H1 (cell line): ENCODE results near the gene SSR1. TPM values are rescaled to one million over a fixed set of nuclear protein-coding genes. Genes with fewer than 3 reads are reported as not detected.

ENCODE experiments used
- CTCF ChIA-PET: fragments of 300-600 bp; sonication (Branson Sonifier 250); formaldehyde crosslinking; loops from one replicate; lab custom pipeline; 2021; ENCODE audit not compliant: partially characterized antibody; lab: Charles Lee
- POLR2A ChIA-PET: fragments of 300-600 bp; sonication (Branson Sonifier 250); formaldehyde crosslinking; loops from one replicate; lab custom pipeline; 2021; ENCODE audit warnings: inconsistent platforms; ENCODE audit not compliant: partially characterized antibody; lab: Charles Lee
- DNase-seq, 2 experiments: peaks; one replicate each; pipeline versions ENCODE4 v3.0.0 to v3.0.0-alpha.2; 2010 to 2022; ENCODE audit warnings: low spot score in 2 of 2, low read depth in 1 of 2, mixed read lengths in 1 of 2
- FAIRE-seq: peaks from 2 replicates; lab custom pipeline; 2011; peaks lifted over from hg19 to GRCh38; lab: Jason Lieb, UNC
- H2AFZ ChIP-seq: 2 replicates; pipeline ENCODE4 v1.8.1; 2012; ENCODE audit warnings: low read length, inconsistent platforms
- H2AK5ac ChIP-seq: 2 replicates; pipeline ENCODE4 v1.6.1; 2013; ENCODE audit warnings: low read depth, low read length
- H2BK120ac ChIP-seq: replicated peaks from 2 replicates; pipeline ENCODE3; 2013; ENCODE audit warnings: low read depth, low read length, inconsistent platforms
- H2BK12ac ChIP-seq: 2 replicates; pipeline ENCODE4 v1.6.1; 2013; ENCODE audit warnings: low read depth, low read length
- H2BK15ac ChIP-seq: 2 replicates; pipeline ENCODE4 v1.6.1; 2013; ENCODE audit warnings: low read length
- H2BK20ac ChIP-seq: 2 replicates; pipeline ENCODE4 v1.6.1; 2013; ENCODE audit warnings: low read length
- H2BK5ac ChIP-seq: 2 replicates; pipeline ENCODE4 v1.6.1; 2013; ENCODE audit warnings: low read depth, low read length
- H3K14ac ChIP-seq: 2 replicates; pipeline ENCODE4 v1.6.1; 2013; ENCODE audit warnings: inconsistent platforms; ENCODE audit not compliant: insufficient read length
- H3K18ac ChIP-seq: 2 replicates; pipeline ENCODE4 v1.6.1; 2013; ENCODE audit warnings: low read length; ENCODE audit errors: extremely low read depth
- H3K23ac ChIP-seq: 2 replicates; pipeline ENCODE4 v1.6.1; 2013; ENCODE audit warnings: inconsistent platforms; ENCODE audit not compliant: insufficient read length
- H3K23me2 ChIP-seq: 2 replicates; pipeline ENCODE4 v1.6.1; 2013; ENCODE audit warnings: low read depth, low read length
- H3K27ac ChIP-seq: 2 replicates; pipeline ENCODE4 v1.6.1; 2011; ENCODE audit warnings: low read depth, low read length, inconsistent platforms
- H3K27me3 ChIP-seq, 4 experiments: replicated peaks in 1 of 4; 1 replicate in 1 of 4; 2 replicates in 3 of 4; pipeline versions ENCODE4 v1.6.1 to v1.8.1; 2011 to 2013; ENCODE audit warnings: low read length in 3 of 4, mild to moderate bottlenecking in 3 of 4, inconsistent platforms in 2 of 4, mixed read lengths in 2 of 4, moderate library complexity in 1 of 4; ENCODE audit not compliant: control insufficient read depth in 3 of 4, insufficient read depth in 3 of 4; ENCODE audit errors: extremely low read depth in 1 of 4
- H3K36me3 ChIP-seq, 4 experiments: 2 replicates each; pipeline versions ENCODE4 v1.6.1 to v1.8.1; 2011 to 2013; ENCODE audit warnings: mild to moderate bottlenecking in 4 of 4, low read length in 3 of 4, moderate library complexity in 2 of 4, control low read depth in 1 of 4, inconsistent platforms in 1 of 4; ENCODE audit not compliant: insufficient read depth in 4 of 4, control insufficient read depth in 2 of 4
- H3K4ac ChIP-seq: replicated peaks from 2 replicates; pipeline ENCODE3; 2013; ENCODE audit warnings: low read length, low read depth, mixed read lengths, inconsistent platforms; ENCODE audit not compliant: insufficient read length
- H3K4me1 ChIP-seq, 4 experiments: replicated peaks in 1 of 4; 1 replicate in 1 of 4; 2 replicates in 3 of 4; pipeline versions ENCODE4 v1.6.1 to v1.8.1; 2011 to 2013; ENCODE audit warnings: low read length in 3 of 4, inconsistent platforms in 2 of 4, mixed read lengths in 1 of 4; ENCODE audit not compliant: insufficient read depth in 4 of 4, control insufficient read depth in 3 of 4
- H3K4me2 ChIP-seq, 2 experiments: 2 replicates each; pipeline versions ENCODE4 v1.6.1 to v1.8.1; 2011 to 2013; ENCODE audit warnings: low read depth in 2 of 2, low read length in 2 of 2, control low read depth in 1 of 2, inconsistent platforms in 1 of 2, mild to moderate bottlenecking in 1 of 2; ENCODE audit not compliant: insufficient read depth in 1 of 2
- H3K4me3 ChIP-seq, 4 experiments: fragments of 200-600, 300-600 bp in 1 of 4; sonication (generic), shearing (Covaris generic), sonication (Bioruptor Twin) in 1 of 4; 2 replicates each; pipeline versions ENCODE4 v1.5.1 to v1.8.1; 2011 to 2016; ENCODE audit warnings: low read length in 4 of 4, low read depth in 3 of 4, control low read depth in 2 of 4, inconsistent platforms in 2 of 4, mild to moderate bottlenecking in 2 of 4, mixed read lengths in 1 of 4, moderate library complexity in 1 of 4; ENCODE audit not compliant: insufficient read depth in 2 of 4; ENCODE audit errors: extremely low read depth in 1 of 4
- H3K56ac ChIP-seq: replicated peaks from 2 replicates; pipeline ENCODE3; 2013; ENCODE audit warnings: low read depth, mild to moderate bottlenecking, mixed read lengths, low read length, inconsistent platforms; ENCODE audit not compliant: insufficient read length
- H3K79me1 ChIP-seq: 2 replicates; pipeline ENCODE4 v1.6.1; 2013; ENCODE audit warnings: low read depth, low read length, control low read depth
- H3K79me2 ChIP-seq, 2 experiments: 2 replicates each; pipeline versions ENCODE4 v1.6.1 to v1.8.1; 2012 to 2013; ENCODE audit warnings: low read length in 2 of 2, mild to moderate bottlenecking in 2 of 2, inconsistent platforms in 1 of 2; ENCODE audit not compliant: insufficient read depth in 2 of 2, control insufficient read depth in 1 of 2
- H3K9ac ChIP-seq, 4 experiments: replicated peaks in 1 of 4; 1 replicate in 1 of 4; 2 replicates in 3 of 4; pipeline versions ENCODE4 v1.6.1 to v1.8.1; 2011 to 2013; ENCODE audit warnings: low read depth in 3 of 4, low read length in 3 of 4, control low read depth in 2 of 4, mild to moderate bottlenecking in 2 of 4, moderate library complexity in 2 of 4, inconsistent platforms in 1 of 4; ENCODE audit errors: extremely low read depth in 1 of 4
- H3K9me3 ChIP-seq, 2 experiments: 2 replicates each; pipeline versions ENCODE4 v1.6.1 to v1.8.1; 2012 to 2013; ENCODE audit warnings: mild to moderate bottlenecking in 2 of 2, moderate library complexity in 2 of 2, control low read depth in 1 of 2, inconsistent platforms in 1 of 2, low read depth in 1 of 2, low read length in 1 of 2, mixed read lengths in 1 of 2; ENCODE audit not compliant: insufficient read depth in 2 of 2
- H4K20me1 ChIP-seq, 2 experiments: replicated peaks in 1 of 2; 2 replicates each; pipeline versions ENCODE3 to v1.8.1; 2011 to 2013; ENCODE audit warnings: inconsistent platforms in 2 of 2, low read length in 2 of 2, mild to moderate bottlenecking in 1 of 2; ENCODE audit not compliant: insufficient read depth in 2 of 2, control insufficient read depth in 1 of 2
- H4K5ac ChIP-seq: 2 replicates; pipeline ENCODE4 v1.6.1; 2013; ENCODE audit warnings: low read length, low read depth, mixed read lengths, inconsistent platforms; ENCODE audit not compliant: insufficient read length
- H4K8ac ChIP-seq: 2 replicates; pipeline ENCODE4 v1.8.0; 2013; ENCODE audit warnings: mild to moderate bottlenecking, moderate library complexity, low read length, inconsistent platforms; ENCODE audit not compliant: insufficient read depth; ENCODE audit errors: extremely low read depth
- H4K91ac ChIP-seq: replicated peaks from 2 replicates; pipeline ENCODE3; 2013; ENCODE audit warnings: low read length, mixed read lengths, inconsistent platforms; ENCODE audit not compliant: insufficient read length
- ASH2L ChIP-seq: fragments of 200-600, 300-600 bp; sonication (generic); IDR thresholded peaks from one replicate; pipeline ENCODE4 v1.7.1; 2017; ENCODE audit warnings: low read length
- CBX8 ChIP-seq: fragments of 300-800, 300-1000 bp; sonication (generic); IDR thresholded peaks from 2 replicates; pipeline ENCODE4 v1.7.1; 2016; ENCODE audit warnings: low read depth, low read length, borderline replicate concordance
- CREB1 ChIP-seq: IDR thresholded peaks from 2 replicates; pipeline ENCODE4 v1.6.1; 2012; ENCODE audit warnings: inconsistent platforms
- KDM1A ChIP-seq: fragments of 200-600, 300-600 bp; sonication (generic); IDR thresholded peaks from 2 replicates; pipeline ENCODE4 v1.7.1; 2016; ENCODE audit warnings: mild to moderate bottlenecking, low read length, borderline replicate concordance
- NANOG ChIP-seq: IDR thresholded peaks from 2 replicates; pipeline ENCODE4 v1.6.1; 2011; ENCODE audit warnings: low read length, low read depth, mild to moderate bottlenecking, inconsistent platforms; ENCODE audit not compliant: insufficient read depth, poor library complexity, severe bottlenecking
- RAD21 ChIP-seq, 2 experiments: IDR thresholded peaks in 1 of 2; conservative IDR thresholded peaks in 1 of 2; 2 replicates each; pipeline ENCODE4 v1.6.1; 2011; ENCODE audit warnings: low read depth in 2 of 2, low read length in 2 of 2, improper control_type of control experiment in 1 of 2, inconsistent platforms in 1 of 2, mild to moderate bottlenecking in 1 of 2, moderate library complexity in 1 of 2
- SP4 ChIP-seq: IDR thresholded peaks from 2 replicates; pipeline ENCODE4 v1.6.1; 2012; ENCODE audit warnings: low read length, inconsistent platforms
- SRF ChIP-seq: IDR thresholded peaks from 2 replicates; pipeline ENCODE4 v1.6.1; 2011; ENCODE audit warnings: mild to moderate bottlenecking, low read depth, low read length, moderate library complexity
- TCF12 ChIP-seq: IDR thresholded peaks from 2 replicates; pipeline ENCODE4 v1.6.1; 2011; ENCODE audit warnings: low read depth, mild to moderate bottlenecking, low read length
- WGBS, 2 experiments: shearing (Covaris generic) in 1 of 2; methylation state at CpG; one replicate each; pipeline versions ENCODE4 v1.1.6 to v1.1.7; 2013 to 2015; ENCODE audit warnings: low lambda C conversion rate in 2 of 2, mixed read lengths in 2 of 2, inconsistent platforms in 1 of 2, low coverage in 1 of 2, missing lambda C conversion rate in 1 of 2; ENCODE audit not compliant: insufficient replicate concordance in 2 of 2, insufficient coverage in 1 of 2, insufficient read length in 1 of 2; ENCODE audit errors: extremely low coverage in 1 of 2, missing lambda C conversion rate in 1 of 2; 5-methylcytosine and 5-hydroxymethylcytosine counted together
- polyA plus RNA-seq, 7 experiments: library from polyadenylated mRNA; depleted of rRNA in 3 of 7; stranded (reverse) in 5 of 7; unstranded in 2 of 7; fragments of >200 nt in 5 of 7; fragments of 200-250 nt in 2 of 7; gene quantifications; 1 replicate in 5 of 7; 2 replicates in 1 of 7; 4 replicates in 1 of 7; pipeline versions ENCODE4 v1.2.1 to v1.2.3, GENCODE V29; 2011 to 2013; ENCODE audit warnings: missing spikeins in 2 of 7, mixed read lengths in 2 of 7
- total RNA-seq: library from RNA; stranded (reverse); fragmentation: NEBNext Ultra II Directional; extraction: Animal tissue kit (Norgen Biotek cat#: 25700); gene quantifications from 2 replicates; pipeline ENCODE4 v1.2.1, GENCODE V29; 2021

The SSR1 gene
- total and polyA plus RNA-seq, 2 of the 8 experiments (the other 6 are each of a cell fraction or from before 2014, with no cell fraction given), result 26.6 to 117 TPM

- no peak for DNase-seq
- H3K9ac ChIP-seq, result no peak overlapping the region
- H2AFZ ChIP-seq, result no peak overlapping the region
- peaks cover 3 to 8% of the 10 kb centered on the region in 2 experiments; a peak in 3 of 4 replicates for H3K9me3 ChIP-seq
- TF ChIP-seq ASH2L, result no peak
- no peak for TF ChIP-seq SRF
- TF ChIP-seq RAD21 (IDR thresholded peaks at IDR 0.05 in 1 of 2, conservative IDR thresholded peaks at IDR 0.05 in 1 of 2; ENCODE audit: low read depth in 2 of 2, low read length in 2 of 2), result no peak
- TF ChIP-seq NANOG, result no peak
- no peak for TF ChIP-seq CREB1
- no peak for TF ChIP-seq SP4
- TF ChIP-seq CBX8, result no peak
- no peak for TF ChIP-seq TCF12
- no peak for TF ChIP-seq KDM1A
- no peak overlapping the region for H4K5ac ChIP-seq
- peaks cover 14% of the 10 kb centered on the region for H3K23me2 ChIP-seq
- H4K91ac ChIP-seq, result no peak overlapping the region
- H2BK20ac ChIP-seq, result no peak overlapping the region
- H4K8ac ChIP-seq, result no peak overlapping the region
- H4K20me1 ChIP-seq, result no peaks in the 10 kb centered on the region
- H3K4me1 ChIP-seq, result peaks cover 0 to 16% (median 11%) of the 10 kb centered on the region in 4 experiments; a peak in 6 of 7 replicates
- ChIA-PET POLR2A (no interaction called here), CTCF (interaction anchor here (0.6 to 6.4 kb wide), 3 partner anchors 13 to 495 kb away, joined by 3 to 55 read pairs (median 4); no protein-coding TSS in a partner anchor)
- H3K23ac ChIP-seq, result no peak overlapping the region
- no peak overlapping the region for H3K14ac ChIP-seq
- no peaks in the 10 kb centered on the region for H3K27me3 ChIP-seq
- no peaks in the 10 kb centered on the region for H3K36me3 ChIP-seq
- no peaks in the 10 kb centered on the region for H3K79me2 ChIP-seq
- no peak overlapping the region for H3K4me2 ChIP-seq
- 79% methylated on average over 9 of the region's 9 CpGs; no CpG with 5 or more reads in 1 of the 2 experiments for WGBS, 2 experiments
- no peak overlapping the region for H3K27ac ChIP-seq
- no peak overlapping the region for H3K18ac ChIP-seq
- H2BK15ac ChIP-seq, result no peak overlapping the region
- H3K4ac ChIP-seq, result no peak overlapping the region
- FAIRE-seq, result no peak
- no peak overlapping the region for H3K4me3 ChIP-seq
- no peak overlapping the region for H2BK12ac ChIP-seq
- H3K79me1 ChIP-seq, result no peaks in the 10 kb centered on the region
- no peak overlapping the region for H3K56ac ChIP-seq
- H2BK5ac ChIP-seq, result 0 out of 2 replicates have a peak overlapping the region, but pooled peaks have one; percentile 41
- H2BK120ac ChIP-seq, result no peak overlapping the region
- no peak overlapping the region for H2AK5ac ChIP-seq
Measured at GRCh38 chr6:7258231-7258763, 54.7 kb downstream of the SSR1 start.
